Measurements from ENCODE around the gene URB2.

DNA sequence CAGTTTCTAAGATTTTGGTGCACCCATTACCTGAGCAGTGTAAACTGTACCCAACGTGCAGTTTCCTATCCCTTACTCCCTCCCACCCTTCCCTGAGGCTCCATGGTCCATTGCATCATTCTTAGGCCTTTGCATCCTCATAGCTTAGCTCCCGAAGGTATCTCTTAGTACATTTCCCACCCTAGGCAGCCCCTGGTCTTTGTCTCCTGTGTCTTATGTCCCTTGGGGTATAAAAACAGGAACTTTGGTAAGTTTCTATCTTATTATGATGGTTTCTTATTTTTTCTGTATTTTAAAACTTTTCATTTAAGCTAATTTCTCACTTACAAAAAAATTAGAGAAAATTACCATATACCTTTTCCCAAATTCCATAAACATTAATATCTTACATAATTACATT, 78.1 kb downstream of the URB2 start:
- TF ChIP-seq CTCF (IDR thresholded peaks at IDR 0.05) (no peak), EZH2 (IDR thresholded peaks at IDR 0.05; ENCODE audit: borderline replicate concordance, insufficient read depth, low read depth, low read length, poor library complexity, severe bottlenecking) (no peak)
